GM23338 (cell line): ENCODE data around the gene AHDC1.

Source experiments
- ETS1 ChIP-seq: IDR thresholded peaks from 2 replicates; pipeline ENCODE4 v1.6.1; 2016; ENCODE audit warnings: antibody characterized with exemption
- EZH2 ChIP-seq: fragments of 200-600 bp; sonication (generic); IDR thresholded peaks from one replicate; pipeline ENCODE4 v1.8.0; 2017; ENCODE audit warnings: antibody characterized with exemption, mild to moderate bottlenecking, low read depth; ENCODE audit not compliant: unreplicated experiment
- EZH2phosphoT487 ChIP-seq: fragments of 200-600 bp; sonication (generic); IDR thresholded peaks from one replicate; pipeline ENCODE4 v1.8.1; 2018; ENCODE audit warnings: antibody characterized with exemption; ENCODE audit not compliant: unreplicated experiment
- JUNB ChIP-seq: IDR thresholded peaks from one replicate; pipeline ENCODE4 v1.6.1; 2016; ENCODE audit warnings: antibody characterized with exemption; ENCODE audit not compliant: unreplicated experiment
- POLR2AphosphoS5 ChIP-seq: IDR thresholded peaks from 2 replicates; pipeline ENCODE4 v1.6.1; 2016; ENCODE audit warnings: antibody characterized with exemption, low read depth
- ZNF114 ChIP-seq: fragments of 250-450 bp; sonication (Bioruptor Pico); IDR thresholded peaks from 2 replicates; pipeline ENCODE4 v1.5.0; 2020; ENCODE audit warnings: mild to moderate bottlenecking, moderate library complexity
- TF ChIP-seq, protein P1 (sequence below), 2 experiments: fragments of 200-600 bp in 1 of 2; sonication (generic) in 1 of 2; conservative IDR thresholded peaks; 2 replicates each; pipeline versions ENCODE4 v1.5.1 to v1.6.1; 2016 to 2017; ENCODE audit warnings: antibody characterized with exemption in 2 of 2, low read depth in 2 of 2, mild to moderate bottlenecking in 2 of 2, moderate library complexity in 1 of 2
- TF ChIP-seq, protein P2 (sequence below): IDR thresholded peaks from one replicate; pipeline ENCODE4 v1.6.1; 2018; ENCODE audit warnings: antibody characterized with exemption; ENCODE audit not compliant: unreplicated experiment

DNA sequence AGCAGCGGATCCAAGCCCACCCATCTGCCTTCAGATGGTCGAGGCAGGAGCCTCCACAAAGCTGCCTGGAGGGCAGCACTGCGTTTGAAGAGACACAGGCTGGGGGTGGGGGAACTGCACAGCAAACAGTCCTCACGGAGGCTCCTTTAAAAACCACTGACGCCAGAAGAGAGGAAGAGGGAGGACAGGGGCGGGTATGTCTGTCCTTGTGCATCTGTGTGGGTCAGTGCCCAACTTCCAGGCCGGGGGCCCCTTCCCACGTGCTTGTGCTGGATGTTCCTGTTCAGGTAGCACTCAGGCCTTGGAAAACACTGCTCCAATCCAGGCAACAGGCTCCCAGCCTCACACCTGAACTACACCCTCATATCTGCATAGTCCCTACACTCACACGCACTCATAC lies 7.7 kb downstream of the AHDC1 start:
- TF ChIP-seq, protein P1, sequence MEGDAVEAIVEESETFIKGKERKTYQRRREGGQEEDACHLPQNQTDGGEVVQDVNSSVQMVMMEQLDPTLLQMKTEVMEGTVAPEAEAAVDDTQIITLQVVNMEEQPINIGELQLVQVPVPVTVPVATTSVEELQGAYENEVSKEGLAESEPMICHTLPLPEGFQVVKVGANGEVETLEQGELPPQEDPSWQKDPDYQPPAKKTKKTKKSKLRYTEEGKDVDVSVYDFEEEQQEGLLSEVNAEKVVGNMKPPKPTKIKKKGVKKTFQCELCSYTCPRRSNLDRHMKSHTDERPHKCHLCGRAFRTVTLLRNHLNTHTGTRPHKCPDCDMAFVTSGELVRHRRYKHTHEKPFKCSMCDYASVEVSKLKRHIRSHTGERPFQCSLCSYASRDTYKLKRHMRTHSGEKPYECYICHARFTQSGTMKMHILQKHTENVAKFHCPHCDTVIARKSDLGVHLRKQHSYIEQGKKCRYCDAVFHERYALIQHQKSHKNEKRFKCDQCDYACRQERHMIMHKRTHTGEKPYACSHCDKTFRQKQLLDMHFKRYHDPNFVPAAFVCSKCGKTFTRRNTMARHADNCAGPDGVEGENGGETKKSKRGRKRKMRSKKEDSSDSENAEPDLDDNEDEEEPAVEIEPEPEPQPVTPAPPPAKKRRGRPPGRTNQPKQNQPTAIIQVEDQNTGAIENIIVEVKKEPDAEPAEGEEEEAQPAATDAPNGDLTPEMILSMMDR (conservative IDR thresholded peaks at IDR 0.05; ENCODE audit: low read depth in 2 of 2), result no peak
- TF ChIP-seq, protein P2, sequence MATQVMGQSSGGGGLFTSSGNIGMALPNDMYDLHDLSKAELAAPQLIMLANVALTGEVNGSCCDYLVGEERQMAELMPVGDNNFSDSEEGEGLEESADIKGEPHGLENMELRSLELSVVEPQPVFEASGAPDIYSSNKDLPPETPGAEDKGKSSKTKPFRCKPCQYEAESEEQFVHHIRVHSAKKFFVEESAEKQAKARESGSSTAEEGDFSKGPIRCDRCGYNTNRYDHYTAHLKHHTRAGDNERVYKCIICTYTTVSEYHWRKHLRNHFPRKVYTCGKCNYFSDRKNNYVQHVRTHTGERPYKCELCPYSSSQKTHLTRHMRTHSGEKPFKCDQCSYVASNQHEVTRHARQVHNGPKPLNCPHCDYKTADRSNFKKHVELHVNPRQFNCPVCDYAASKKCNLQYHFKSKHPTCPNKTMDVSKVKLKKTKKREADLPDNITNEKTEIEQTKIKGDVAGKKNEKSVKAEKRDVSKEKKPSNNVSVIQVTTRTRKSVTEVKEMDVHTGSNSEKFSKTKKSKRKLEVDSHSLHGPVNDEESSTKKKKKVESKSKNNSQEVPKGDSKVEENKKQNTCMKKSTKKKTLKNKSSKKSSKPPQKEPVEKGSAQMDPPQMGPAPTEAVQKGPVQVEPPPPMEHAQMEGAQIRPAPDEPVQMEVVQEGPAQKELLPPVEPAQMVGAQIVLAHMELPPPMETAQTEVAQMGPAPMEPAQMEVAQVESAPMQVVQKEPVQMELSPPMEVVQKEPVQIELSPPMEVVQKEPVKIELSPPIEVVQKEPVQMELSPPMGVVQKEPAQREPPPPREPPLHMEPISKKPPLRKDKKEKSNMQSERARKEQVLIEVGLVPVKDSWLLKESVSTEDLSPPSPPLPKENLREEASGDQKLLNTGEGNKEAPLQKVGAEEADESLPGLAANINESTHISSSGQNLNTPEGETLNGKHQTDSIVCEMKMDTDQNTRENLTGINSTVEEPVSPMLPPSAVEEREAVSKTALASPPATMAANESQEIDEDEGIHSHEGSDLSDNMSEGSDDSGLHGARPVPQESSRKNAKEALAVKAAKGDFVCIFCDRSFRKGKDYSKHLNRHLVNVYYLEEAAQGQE, result no peak
- no peak for TF ChIP-seq POLR2AphosphoS5
- TF ChIP-seq EZH2, result no peak
- TF ChIP-seq EZH2phosphoT487, result no peak
- no peak for TF ChIP-seq ZNF114 (CRISPR knock-in tag)
- TF ChIP-seq ETS1, result no peak
- TF ChIP-seq JUNB, result no peak
